SK-N-SH treated with all-trans-retinoic acid at 6 μM for 48 hours (cell line): ENCODE measurements around the gene SH3BGRL2.

Source experiments
- ATAC-seq: fragments of 200-7000 bp; cut with Tn5 transposase; 3 replicates; pipeline ENCODE4 v1.9.1; 2020; ENCODE audit warnings: mild to moderate bottlenecking, moderate library complexity
- ARNTL ChIP-seq: fragments of 450-650 bp; formaldehyde crosslinking; IDR thresholded peaks from 2 replicates; pipeline ENCODE4 v1.5.0; 2020; ENCODE audit warnings: low read depth, mild to moderate bottlenecking, moderate library complexity, borderline replicate concordance
- BACH2 ChIP-seq: fragments of 250-450 bp; sonication (Bioruptor Pico); IDR thresholded peaks from 2 replicates; pipeline ENCODE4 v1.9.0; 2021; ENCODE audit warnings: mild to moderate bottlenecking, borderline replicate concordance
- CREB5 ChIP-seq: fragments of 250-450 bp; sonication (Bioruptor Pico); IDR thresholded peaks from 2 replicates; pipeline ENCODE4 v1.5.1; 2020; ENCODE audit warnings: low read depth, mild to moderate bottlenecking, moderate library complexity
- PATZ1 ChIP-seq: fragments of 250-450 bp; sonication (Bioruptor Pico); IDR thresholded peaks from 2 replicates; pipeline ENCODE4 v1.8.0; 2020; ENCODE audit warnings: mild to moderate bottlenecking, moderate library complexity, borderline replicate concordance
- PPARA ChIP-seq: fragments of 250-450 bp; sonication (Bioruptor Pico); IDR thresholded peaks from 2 replicates; pipeline ENCODE4 v1.5.0; 2020; ENCODE audit warnings: mild to moderate bottlenecking, borderline replicate concordance
- TCF4 ChIP-seq: fragments of 250-450 bp; sonication (Bioruptor Pico); IDR thresholded peaks from 2 replicates; pipeline ENCODE4 v1.8.0; 2021; ENCODE audit warnings: mild to moderate bottlenecking, moderate library complexity, borderline replicate concordance
- TOX ChIP-seq: fragments of 250-450 bp; sonication (Bioruptor Pico); IDR thresholded peaks from 2 replicates; pipeline ENCODE4 v1.8.0; 2021; ENCODE audit warnings: mild to moderate bottlenecking, moderate library complexity, borderline replicate concordance
- TSHZ2 ChIP-seq: fragments of 250-450 bp; sonication (Bioruptor Pico); IDR thresholded peaks from 2 replicates; pipeline ENCODE4 v1.5.0; 2020; ENCODE audit warnings: mild to moderate bottlenecking, moderate library complexity
- ZC3H10 ChIP-seq: fragments of 250-450 bp; sonication (Bioruptor Pico); IDR thresholded peaks from 2 replicates; pipeline ENCODE4 v1.5.1; 2021; ENCODE audit warnings: mild to moderate bottlenecking, moderate library complexity
- ZFP3 ChIP-seq: fragments of 250-450 bp; sonication (Bioruptor Pico); IDR thresholded peaks from 2 replicates; pipeline ENCODE4 v1.5.0; 2020; ENCODE audit warnings: mild to moderate bottlenecking, moderate library complexity
- ZFP30 ChIP-seq: fragments of 450-650 bp; formaldehyde crosslinking; IDR thresholded peaks from 2 replicates; pipeline ENCODE4 v1.5.0; 2022; ENCODE audit warnings: mild to moderate bottlenecking, moderate library complexity
- ZNF565 ChIP-seq: fragments of 450-650 bp; formaldehyde crosslinking; conservative IDR thresholded peaks from 2 replicates; pipeline ENCODE4 v1.5.0; 2020; ENCODE audit warnings: low read depth, mild to moderate bottlenecking, moderate library complexity
- ZNF70 ChIP-seq: fragments of 450-650 bp; formaldehyde crosslinking; IDR thresholded peaks from 2 replicates; pipeline ENCODE4 v1.5.0; 2020; ENCODE audit warnings: mild to moderate bottlenecking, moderate library complexity
- ZNF8 ChIP-seq: fragments of 450-650 bp; formaldehyde crosslinking; IDR thresholded peaks from 2 replicates; pipeline ENCODE4 v1.5.0; 2020; ENCODE audit warnings: mild to moderate bottlenecking, moderate library complexity

The SH3BGRL2 gene

GRCh38 chr6:79630883-79631692 lies at the start of gene SH3BGRL2:
Gene SH3BGRL2, plus strand, starts transcription at chr6:79631329. Its CDS starts 133 bp downstream, at chr6:79631462.
- peak; percentile 99 for ATAC-seq
- TF ChIP-seq CREB5 (CRISPR knock-in tag): no peak
- TF ChIP-seq TSHZ2 (CRISPR knock-in tag): 0 out of 2 replicates have a peak, but pooled peaks have one; percentile 15
- TF ChIP-seq PPARA: no peak
- no peak for TF ChIP-seq BACH2 (CRISPR knock-in tag)
- TF ChIP-seq ARNTL (CRISPR knock-in tag): no peak
- TF ChIP-seq ZNF8 (CRISPR knock-in tag): 0 out of 2 replicates have a peak, but pooled peaks have one; percentile 50
- no peak for TF ChIP-seq ZNF70 (CRISPR knock-in tag)

- TF ChIP-seq ZC3H10 (CRISPR knock-in tag): no peak
- no peak for TF ChIP-seq ARNTL (CRISPR knock-in tag)
- TF ChIP-seq ZNF565 (CRISPR knock-in tag): no peak
- no peak for TF ChIP-seq CREB5 (CRISPR knock-in tag)
- no peak for TF ChIP-seq TOX (CRISPR knock-in tag)
- TF ChIP-seq BACH2 (CRISPR knock-in tag): no peak
- ATAC-seq: no peak
These were observed 46.8 kb upstream of the SH3BGRL2 start for GRCh38 chr6:79584332-79584731.

- peak; percentile 99 for ATAC-seq
- TF ChIP-seq TCF4 (CRISPR knock-in tag) (no peak), ZNF565 (CRISPR knock-in tag) (no peak), TSHZ2 (CRISPR knock-in tag) (no peak), BACH2 (CRISPR knock-in tag) (no peak), ZFP30 (CRISPR knock-in tag) (no peak), PATZ1 (no peak), PPARA (no peak)
These were observed 44.6 kb upstream of the SH3BGRL2 start for GRCh38 chr6:79586548-79586947.

GRCh38 chr6:79589701-79590100 lies 41.4 kb upstream of the SH3BGRL2 start:
- TF ChIP-seq ZFP3 (no peak), ZNF565 (CRISPR knock-in tag) (no peak), BACH2 (CRISPR knock-in tag) (no peak), ZFP30 (CRISPR knock-in tag) (no peak), PPARA (no peak)
- no peak for ATAC-seq
